GM19025 (cell line): ENCODE measurements around the gene PROC.

Source experiments
- ATAC-seq: cut with Tn5 transposase; IDR thresholded peaks from one replicate; pipeline ENCODE4 v1.9.1; 2021; ENCODE audit warnings: mild to moderate bottlenecking, low read depth, moderate library complexity; ENCODE audit not compliant: unreplicated experiment

The PROC gene

DNA sequence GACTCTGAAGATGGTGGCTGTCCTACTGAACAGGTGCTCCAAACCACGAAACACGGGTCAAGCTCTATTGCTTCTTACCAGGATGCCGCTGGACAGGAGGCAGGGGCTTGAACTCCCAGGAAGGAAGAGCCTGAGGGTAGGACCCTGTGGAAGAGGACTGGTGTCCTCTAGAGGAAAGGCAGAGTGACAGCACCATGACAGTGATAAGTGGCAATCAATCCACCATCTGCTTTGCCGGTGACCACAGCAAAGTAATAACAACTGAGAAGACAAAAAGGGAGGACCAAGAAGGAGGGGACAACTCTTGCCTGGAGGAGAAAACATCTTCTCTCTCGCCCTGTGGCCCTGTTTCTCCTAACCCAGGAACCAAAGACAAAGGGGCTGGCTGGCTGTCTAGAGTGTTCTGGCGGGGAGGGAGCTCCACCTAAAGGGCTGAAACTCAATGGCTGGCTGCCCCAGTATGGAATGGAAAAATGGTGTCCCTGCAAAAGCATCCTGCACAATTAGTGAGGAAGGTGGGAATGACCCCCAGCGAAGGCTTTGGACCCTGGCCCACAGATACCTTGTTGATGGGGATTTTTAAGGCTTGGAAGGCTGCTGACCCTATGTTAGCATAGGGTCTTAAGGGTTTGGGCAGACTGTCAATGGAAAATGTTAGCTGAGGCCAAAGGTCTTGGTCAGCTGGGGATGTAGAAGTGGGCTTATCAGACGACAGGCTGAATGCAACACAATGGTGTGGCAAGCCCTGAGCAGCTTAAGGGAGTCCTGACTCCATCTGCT lies 35.4 kb downstream of the PROC start:
- ATAC-seq: no peak

DNA sequence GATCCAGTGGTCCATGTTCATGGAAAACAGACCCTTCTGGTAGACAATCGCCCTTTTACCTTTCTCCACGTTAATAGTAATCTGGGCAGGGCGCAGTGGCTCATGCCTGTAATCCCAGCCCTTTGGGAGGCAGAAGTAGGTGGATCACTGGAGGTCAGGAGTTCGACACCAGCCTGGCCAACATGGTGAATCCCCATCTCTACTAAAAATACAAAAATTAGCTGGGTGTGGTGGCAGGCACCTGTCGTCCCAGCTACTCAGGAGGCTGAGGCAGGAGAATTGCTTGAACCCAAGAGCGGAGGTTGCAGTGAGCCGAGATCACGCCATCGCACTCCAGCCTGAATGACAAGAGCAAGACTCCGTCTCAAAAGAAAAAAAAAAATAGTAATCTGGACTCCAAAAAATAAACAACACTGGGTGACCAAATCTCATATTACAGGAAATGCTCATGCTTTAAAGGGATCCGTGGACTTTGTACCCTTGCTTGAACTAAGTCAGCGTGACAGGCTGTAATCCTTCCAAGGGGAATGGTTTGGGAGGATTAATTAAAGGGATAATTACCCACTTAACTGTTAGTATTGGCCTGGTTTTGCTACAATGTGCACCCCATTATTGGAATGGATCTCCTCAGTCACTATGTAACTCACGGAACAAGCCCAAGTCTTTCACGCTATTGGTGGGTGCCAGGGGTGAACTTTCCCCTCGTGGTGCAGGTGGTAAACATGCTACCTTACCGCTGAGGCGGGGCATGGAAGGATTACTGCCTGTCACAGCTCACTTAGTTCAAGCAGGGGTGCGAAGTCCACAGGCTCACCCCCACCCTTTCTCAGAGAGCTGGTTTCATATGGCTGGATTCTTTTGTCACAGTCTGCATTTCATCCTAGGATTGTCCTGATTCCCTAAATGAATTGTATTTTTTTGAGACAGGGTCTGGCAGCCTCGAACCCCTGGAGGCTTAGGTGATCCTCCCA lies 36.7 kb downstream of the PROC start:
- no peak for ATAC-seq

DNA sequence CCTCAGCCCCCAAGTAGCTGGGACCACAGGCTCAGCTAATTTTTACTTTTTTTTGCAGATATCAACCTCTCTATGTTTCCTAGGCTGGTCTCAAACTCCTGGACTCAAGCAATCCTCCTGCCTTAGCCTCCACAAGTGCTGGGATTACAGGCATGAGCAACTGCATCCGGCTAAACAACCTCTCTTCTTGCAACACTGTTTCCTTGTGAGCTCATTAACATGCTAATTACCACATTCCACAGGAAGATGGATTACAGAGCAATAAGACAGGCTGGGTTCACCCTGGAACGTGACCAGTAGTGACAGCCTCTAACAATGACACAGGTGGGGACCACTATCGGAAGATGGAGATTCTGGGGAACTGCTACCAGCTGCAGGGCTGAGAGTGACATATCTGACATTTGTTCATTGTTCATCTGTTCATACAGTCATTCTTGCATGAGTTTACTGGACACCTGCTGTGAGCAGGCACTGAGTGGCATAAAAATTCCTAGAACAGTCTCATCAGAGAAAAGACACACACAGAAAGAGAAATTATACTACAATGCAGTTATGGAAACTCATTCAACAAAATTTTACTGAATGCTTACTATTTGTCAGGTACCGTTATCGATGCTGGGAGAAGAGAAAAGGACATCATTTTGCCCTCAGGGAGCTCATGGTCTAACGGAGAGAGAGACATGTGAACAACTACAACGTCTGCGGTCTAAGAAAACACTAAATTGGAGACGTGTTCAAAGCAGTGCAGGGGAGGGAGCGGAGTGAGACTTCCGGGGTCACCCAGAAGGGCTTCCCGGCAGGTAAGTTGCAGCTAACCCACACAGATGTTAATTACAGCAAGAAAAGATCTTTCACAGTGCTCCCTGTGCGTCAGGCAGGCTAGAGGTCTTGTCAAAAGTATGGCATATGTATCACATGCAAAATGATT lies 37.6 kb downstream of the PROC start:
- ATAC-seq: no peak

DNA sequence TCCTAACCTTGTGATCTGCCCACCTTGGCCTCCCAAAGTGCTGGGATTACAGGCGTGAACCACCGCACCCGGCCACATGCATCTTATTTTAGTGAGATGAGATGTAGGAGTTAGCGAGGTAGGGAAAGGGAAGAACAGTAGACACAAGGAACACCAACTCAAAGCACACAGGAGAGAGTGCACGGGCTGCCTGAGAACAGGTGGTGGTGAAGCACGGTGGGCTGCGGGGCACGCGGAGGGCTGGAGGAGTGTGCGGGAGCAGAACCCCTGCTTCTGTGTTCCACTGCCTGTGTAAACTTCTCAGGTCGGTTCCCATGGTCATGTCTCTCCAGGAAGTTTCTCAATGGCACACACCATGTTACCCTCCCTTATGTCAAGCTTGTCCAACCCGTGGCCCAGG lies 38.7 kb downstream of the PROC start:
- ATAC-seq: no peak

DNA sequence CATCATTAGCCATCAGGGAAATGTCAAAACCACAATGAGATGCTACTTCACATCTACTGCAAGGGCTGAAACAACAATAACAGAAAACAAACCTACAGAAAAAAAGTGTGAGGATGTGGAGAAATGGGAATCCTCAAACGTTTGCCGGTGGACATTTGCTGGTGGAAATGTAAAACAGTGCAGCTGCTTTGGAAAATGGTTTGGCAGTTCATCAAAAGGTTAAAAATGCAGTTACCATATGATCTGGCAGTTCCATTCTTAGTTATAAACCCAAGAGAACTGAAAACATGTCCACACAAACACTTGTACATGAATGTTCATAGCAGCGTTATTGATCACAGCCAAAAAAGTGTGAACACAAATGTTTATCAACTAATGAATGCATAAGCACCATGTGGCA lies 44.2 kb downstream of the PROC start:
- no peak for ATAC-seq

DNA sequence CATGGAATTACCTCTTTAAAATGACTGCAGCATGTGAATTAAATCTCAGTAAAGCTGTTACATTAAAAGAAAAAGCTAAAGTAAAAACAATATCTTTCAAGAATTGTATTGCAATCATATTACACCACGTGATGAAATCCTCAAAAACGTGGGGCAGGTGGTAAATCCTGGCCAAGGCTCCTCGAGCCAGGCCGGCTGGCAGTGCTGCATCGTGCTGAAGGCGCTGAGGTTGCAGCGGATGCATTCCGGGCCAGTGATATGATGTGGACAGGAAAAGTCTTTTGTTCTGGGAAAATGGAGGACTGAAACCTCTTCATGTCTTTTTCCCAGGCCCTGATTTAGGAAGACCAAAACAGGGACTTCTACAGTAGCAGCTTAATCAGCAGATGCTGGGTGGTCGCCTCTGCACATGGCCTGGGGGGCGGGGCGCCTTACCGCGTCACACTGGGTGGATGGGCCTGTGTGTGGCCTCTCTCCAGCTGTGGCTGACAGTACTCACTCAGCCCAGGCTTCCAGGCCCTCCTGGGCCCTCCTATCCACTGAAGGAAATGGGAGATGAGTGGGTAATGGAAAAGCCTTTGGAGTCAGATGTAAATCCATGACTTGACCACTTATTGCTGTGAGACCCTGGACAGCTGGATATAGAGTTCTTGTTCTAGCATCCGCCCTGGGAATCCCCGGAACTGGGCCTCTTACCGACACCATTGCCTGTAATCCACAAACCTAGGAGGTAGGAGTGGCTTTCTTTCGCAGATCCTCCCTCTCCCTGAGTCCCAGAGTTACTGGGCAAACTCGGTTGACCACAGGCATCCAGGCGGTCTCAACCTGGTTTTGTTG lies 45.1 kb downstream of the PROC start:
- no peak for ATAC-seq

DNA sequence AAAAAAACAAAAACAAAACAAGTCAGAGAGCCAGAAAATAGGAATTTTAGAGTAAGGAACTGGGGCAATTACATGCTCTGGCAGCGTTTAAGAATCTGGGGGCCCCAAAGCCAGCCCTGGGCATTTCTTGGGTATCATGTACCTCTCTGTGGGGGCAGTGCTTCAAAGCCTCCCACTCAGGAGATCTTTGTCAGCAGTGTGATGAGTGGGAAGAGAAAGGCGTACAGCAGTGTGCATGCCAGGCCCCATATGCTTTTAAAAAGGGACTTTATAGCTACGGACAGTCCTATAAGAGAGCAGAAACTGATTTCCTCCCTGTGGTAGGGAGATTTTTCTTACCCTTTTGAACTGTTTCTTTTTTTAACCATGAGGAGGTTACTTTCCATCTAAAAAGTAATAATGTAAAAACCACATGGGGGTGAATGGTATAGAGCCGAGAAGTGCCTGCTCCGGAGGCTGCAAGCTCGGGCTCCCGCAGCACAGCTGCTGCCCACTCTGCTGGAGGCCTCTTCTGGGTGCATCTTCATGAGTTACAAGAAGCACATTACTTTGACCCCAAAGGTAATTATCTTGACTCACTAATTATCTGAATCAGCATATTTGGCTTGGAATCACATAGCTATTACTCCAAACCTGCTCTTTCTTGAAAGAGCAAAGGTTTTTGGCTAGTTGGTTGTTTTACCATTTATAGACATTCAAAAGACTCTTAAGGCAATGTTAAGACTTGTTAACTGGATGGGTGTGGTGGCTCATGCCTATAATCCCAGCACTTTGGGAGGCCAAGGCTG lies 46.4 kb downstream of the PROC start:
- no peak for ATAC-seq

DNA sequence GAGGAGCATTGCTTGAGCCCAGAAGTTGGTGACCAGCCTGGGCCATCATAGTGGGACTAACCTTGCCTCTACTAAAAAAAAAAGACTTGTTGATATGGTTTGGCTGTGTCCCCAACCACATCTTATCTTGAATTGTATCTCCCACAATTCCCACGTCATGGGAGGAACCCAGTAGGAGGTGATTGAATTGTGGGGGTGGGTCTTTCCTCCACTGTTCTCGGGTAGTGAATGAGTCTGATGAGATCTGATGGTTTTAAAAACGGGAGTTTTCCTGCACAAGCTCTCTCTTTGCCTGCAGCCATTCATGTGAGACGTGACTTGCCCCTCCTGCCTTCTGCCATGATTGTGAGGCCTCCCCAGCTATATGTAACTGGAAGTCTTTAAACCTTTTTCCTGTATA lies 47.0 kb downstream of the PROC start:
- no peak for ATAC-seq

DNA sequence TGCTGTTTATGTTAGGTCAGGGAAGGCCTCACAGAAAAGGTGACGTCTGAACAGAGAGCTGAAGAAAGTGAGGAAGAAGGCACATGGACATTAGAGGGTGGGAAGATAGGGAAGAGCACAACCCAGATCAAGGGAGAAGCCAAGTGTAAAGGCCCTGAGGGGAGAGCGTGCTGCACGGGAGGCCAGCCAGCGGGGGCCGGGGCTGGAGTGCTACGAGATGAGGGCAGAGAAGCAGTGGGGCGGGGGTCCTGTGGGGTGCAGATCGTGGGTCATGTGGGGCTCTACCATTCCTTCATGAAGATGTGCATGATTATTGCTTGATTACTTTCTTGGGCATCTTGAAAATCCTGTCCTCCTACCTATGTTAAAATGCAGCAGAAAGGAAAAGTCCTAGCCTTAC lies 50.8 kb downstream of the PROC start:
- ATAC-seq: no peak

DNA sequence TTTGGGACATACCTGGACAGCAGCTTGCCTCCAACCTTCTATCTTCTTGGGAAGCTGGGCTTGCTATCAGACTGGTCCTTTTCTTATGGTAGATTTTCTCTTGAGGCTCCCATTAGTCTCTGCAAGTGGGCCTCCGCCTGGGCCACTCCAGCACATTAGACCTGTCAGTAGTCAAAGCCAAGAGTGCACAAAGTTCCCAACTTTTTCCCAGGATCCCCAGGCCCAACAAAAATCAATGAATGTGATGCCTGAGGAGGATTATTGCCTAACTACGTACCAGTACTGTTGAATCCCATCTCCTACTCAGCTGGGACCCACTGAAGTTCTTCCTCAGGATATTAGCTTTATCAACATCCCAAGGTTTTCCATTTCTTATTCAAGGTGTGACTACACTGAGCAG lies 51.7 kb downstream of the PROC start:
- ATAC-seq: no peak

DNA sequence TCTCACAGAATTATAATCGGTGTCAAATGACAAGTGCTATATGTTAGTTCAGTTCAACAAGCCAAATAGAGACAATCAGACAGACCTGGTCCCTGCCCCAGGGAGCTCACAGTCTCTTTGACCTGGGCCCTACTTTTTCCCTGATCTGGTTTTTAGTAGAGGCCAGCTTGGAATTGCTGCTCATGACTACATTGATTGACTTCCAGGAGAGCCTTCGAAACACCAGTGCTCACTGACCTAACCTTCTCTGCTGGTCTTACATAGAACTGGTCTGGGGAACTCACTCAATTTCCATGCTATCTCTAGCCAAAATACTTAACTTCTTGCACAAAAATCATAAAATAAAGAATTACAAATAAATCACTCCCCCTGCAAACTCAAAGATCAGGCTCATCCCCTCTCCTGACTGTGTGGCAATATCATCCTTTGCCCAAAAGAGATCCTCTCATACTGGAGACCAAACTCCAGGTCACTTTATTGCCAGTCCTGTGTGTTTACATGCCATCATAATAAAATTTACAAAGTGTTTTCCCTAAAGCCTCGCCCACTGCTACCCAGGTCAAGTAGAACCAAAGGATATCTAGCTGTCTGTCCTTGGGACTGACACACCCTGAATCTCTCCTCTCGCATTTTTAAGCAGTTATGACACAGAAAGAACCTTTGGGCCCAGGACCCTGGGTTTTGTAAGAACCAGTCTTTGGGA lies 53.2 kb downstream of the PROC start:
- ATAC-seq: no peak

DNA sequence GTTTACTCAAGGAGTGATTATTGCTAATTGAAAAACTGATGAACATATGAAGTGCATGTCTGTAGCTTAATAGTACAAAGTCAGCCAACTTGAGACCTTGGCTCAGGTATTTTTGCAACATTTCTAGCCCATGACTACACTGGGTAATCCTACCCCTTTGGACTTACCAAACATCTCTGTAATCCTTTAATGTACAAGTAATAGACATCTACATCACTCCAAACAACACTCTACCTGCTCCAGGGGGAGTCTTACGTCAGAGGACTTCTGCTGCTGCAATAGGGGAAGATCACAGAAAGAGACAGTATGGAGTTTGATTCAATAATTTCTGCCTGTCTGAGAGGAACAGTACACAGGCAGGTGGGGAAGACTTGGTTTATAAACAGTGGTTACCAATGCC lies 54.0 kb downstream of the PROC start:
- ATAC-seq: no peak

DNA sequence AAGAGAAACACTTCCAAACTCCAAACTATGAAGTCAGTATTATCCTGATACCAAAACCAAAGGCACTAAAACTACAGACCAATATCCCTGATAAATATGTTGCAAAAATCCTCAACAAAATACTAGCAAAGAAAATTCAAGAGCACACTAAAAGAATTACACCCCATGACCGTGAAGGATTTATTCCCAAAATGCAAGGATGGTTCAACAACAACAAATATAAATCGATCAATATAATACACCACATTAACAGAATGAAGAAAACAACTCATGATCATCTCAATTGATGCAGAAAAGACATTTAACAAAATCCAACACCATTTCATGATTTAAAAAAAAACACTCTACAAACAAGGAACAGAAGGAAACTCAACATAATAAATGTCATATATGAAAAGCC lies 57.6 kb downstream of the PROC start:
- ATAC-seq: no peak
